Activated naive CD8-positive, alpha-beta T cell (primary cell): ENCODE measurements around the gene SPRR2G.
"Not testable (repeated sequence)": the region's sequence is repeated elsewhere in the genome, so short reads cannot be mapped to it uniquely, and the experiment has no call there.

ENCODE experiments used
- H3K27ac Mint-ChIP-seq: one replicate; pipeline ENCODE4 v1.8.0; 2021; ENCODE audit warnings: mixed read lengths
- H3K27me3 Mint-ChIP-seq: one replicate; pipeline ENCODE4 v1.8.0; 2021; ENCODE audit warnings: mixed read lengths
- H3K36me3 Mint-ChIP-seq: one replicate; pipeline ENCODE4 v1.8.0; 2021; ENCODE audit warnings: mixed read lengths
- H3K4me1 Mint-ChIP-seq: one replicate; pipeline ENCODE4 v1.8.0; 2021; ENCODE audit warnings: low read depth, mixed read lengths
- H3K4me3 Mint-ChIP-seq: one replicate; pipeline ENCODE4 v1.8.0; 2021; ENCODE audit warnings: mild to moderate bottlenecking, mixed read lengths
- H3K9me3 Mint-ChIP-seq: one replicate; pipeline ENCODE4 v1.8.0; 2021; ENCODE audit warnings: low read depth, mixed read lengths

SPRR2G gene

DNA sequence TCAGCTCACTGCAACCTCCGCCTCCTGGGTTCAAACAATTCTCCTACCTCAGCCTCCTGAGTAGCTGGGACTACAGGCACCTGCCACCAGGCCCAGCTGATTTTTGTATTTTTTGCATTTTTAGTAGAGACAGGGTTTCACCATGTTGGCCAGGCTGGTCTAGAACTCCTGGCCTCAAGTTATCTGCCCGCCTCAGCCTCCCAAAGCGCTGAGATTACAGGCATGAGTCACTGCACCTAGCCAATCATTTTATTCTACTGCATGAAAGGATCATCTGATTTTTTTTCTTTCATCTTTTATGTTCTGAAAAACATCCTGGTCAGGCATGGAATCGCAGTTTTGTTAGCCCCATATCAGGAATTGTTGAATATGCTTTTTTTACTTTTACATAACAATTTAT is 22.0 kb downstream of the SPRR2G start:
- not testable (repeated sequence) for H3K4me1 Mint-ChIP-seq, H3K36me3 Mint-ChIP-seq, H3K4me3 Mint-ChIP-seq, H3K9me3 Mint-ChIP-seq, H3K27ac Mint-ChIP-seq
- H3K27me3 Mint-ChIP-seq: peaks cover 15% of the 10 kb centered on the region

DNA sequence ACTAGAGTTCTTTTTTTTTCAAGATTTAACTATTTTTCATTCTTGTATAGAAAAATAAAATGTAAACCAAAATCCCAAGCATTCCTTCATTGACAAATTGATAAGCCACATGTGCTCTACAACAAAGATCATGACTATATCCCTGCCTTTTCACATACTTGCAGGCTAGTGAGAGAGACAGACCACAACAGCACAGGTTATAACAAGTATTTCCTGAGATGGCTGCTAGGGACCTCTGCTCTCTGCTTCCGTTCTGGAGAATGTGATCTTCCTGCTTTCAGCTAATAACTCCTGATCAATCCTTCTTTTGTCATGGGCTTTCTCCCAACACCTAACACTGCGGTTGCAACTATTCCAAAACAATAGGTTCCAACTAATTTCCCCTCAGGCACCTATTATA is 23.4 kb downstream of the SPRR2G start:
- no peaks in the 10 kb centered on the region for H3K36me3 Mint-ChIP-seq
- no peaks in the 10 kb centered on the region for H3K4me1 Mint-ChIP-seq
- no peak overlapping the region for H3K27ac Mint-ChIP-seq
- H3K27me3 Mint-ChIP-seq: peaks cover 12% of the 10 kb centered on the region
- H3K9me3 Mint-ChIP-seq: peaks cover 7% of the 10 kb centered on the region
- no peak overlapping the region for H3K4me3 Mint-ChIP-seq

DNA sequence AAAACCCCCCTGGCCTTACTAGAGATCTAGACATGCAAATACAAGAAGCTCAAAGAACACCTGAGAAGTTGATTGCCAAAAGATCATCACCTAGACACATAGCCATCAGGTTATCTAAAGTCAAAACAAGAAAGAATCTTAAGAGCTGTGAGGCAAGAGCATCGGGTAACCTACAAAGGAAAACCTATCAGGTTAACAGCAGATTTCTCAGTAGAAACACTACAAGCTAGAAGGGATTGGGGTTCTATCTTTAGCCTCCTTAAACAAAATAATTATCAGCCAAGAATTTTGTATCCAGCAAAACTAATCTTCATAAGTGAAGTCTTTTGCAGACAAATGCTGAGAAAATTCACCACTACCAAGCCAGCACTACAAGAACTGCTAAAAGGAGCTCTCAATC is 25.2 kb downstream of the SPRR2G start:
- Mint-ChIP-seq H3K27me3 (peaks cover 10% of the 10 kb centered on the region), H3K4me1 (no peaks in the 10 kb centered on the region), H3K36me3 (no peaks in the 10 kb centered on the region), H3K9me3 (peaks cover 7% of the 10 kb centered on the region), H3K4me3 (no peak overlapping the region), H3K27ac (no peak overlapping the region)

DNA sequence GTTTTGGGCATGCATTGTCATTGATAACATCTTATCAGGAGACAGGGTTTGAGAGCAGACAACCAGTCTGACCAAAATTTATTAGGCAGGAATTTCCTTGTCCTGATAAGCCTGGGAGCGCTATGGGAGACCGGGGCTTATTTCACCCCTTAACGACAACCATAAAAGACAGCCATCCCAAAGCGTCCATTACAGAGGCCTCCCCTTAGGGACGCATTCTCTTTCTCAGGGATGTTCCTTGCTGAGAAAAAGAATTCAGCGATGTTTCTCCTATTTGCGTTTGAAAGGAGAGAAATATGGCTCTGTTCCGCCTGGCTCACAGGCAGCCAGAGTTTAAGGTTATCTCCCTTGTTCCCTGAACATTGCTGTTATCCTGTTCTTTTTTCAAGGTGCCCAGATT is 26.9 kb downstream of the SPRR2G start:
- not testable (repeated sequence) for H3K4me1 Mint-ChIP-seq, H3K27ac Mint-ChIP-seq, H3K9me3 Mint-ChIP-seq, H3K36me3 Mint-ChIP-seq, H3K4me3 Mint-ChIP-seq, H3K27me3 Mint-ChIP-seq

DNA sequence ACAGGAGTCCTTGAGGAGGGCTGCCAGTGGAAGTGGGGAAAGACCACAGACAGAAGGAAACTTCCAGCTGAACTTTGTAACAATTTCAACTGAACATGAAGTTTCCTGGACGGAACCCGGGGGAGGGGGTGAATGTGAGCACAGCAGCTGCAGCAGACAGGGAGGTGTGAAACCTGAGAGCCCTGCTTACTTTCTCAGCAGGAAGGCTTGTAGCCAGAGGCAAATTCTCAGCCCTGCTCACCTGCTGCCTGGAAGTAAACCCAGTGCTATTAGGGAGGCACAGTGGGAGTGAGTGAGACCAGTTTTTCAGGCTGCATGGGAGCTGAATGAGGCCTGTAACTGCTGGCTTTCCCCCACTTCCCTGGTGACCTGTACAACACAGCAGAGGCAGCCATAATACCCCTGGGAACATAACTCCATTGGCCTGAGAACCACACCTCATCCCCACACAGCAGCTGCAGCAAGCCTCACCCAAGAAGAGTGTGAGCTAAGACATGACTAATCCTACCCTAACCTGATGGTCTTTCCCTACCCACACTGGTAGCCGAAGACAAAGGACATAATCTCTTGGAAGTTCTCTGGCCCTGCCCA is 27.8 kb downstream of the SPRR2G start:
- H3K36me3 Mint-ChIP-seq: no peaks in the 10 kb centered on the region
- H3K4me3 Mint-ChIP-seq: no peak overlapping the region
- peaks cover 8% of the 10 kb centered on the region for H3K27me3 Mint-ChIP-seq
- peaks cover 7% of the 10 kb centered on the region for H3K9me3 Mint-ChIP-seq
- H3K4me1 Mint-ChIP-seq: no peaks in the 10 kb centered on the region
- no peak overlapping the region for H3K27ac Mint-ChIP-seq

DNA sequence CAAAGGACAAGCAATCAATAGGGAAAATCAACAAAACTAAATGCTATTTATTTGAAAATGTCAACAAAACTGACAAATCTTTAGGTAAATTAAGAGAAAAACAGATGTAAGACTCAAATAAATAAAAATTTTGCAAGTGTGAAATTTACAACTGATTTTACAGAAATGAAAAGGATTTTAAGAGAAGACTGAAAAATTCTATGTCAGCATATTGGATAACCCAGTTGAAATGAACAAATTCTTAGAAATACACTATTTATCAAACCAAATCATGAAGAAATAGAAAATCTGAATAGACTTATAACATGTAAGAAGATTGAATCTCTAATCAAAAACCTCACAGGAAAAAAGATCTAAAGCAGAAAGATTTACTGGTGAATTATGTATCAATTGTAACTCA is 29.7 kb downstream of the SPRR2G start:
- Mint-ChIP-seq H3K4me3 (no peak overlapping the region), H3K4me1 (no peaks in the 10 kb centered on the region), H3K36me3 (no peaks in the 10 kb centered on the region), H3K27me3 (peaks cover 14% of the 10 kb centered on the region), H3K9me3 (peaks cover 7% of the 10 kb centered on the region), H3K27ac (no peak overlapping the region)

DNA sequence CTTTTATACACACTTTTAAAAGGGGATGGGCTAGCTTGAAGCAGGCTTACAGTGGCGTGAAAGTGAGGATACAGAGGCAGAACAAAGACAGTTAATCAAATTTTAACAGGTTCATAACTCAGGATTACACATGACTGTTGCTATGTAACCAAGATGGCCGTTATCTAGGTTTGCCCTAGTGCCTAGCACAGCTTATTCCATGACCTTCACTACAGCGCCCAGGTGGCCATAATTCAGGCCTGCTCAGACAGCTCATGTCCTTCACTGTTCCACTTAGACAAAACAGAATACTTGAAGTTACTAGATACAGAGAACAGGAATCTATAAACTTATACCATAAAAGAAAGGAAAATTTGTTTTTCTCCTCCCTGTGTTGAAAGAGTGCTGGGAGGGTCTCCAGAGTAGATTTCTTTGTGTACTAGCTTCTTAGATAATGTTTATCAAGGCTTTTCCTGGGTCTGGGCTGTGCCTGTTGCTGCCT is 31.2 kb downstream of the SPRR2G start:
- H3K27ac Mint-ChIP-seq: no peak overlapping the region
- peaks cover 11% of the 10 kb centered on the region for H3K27me3 Mint-ChIP-seq
- H3K4me3 Mint-ChIP-seq: no peak overlapping the region
- no peaks in the 10 kb centered on the region for H3K4me1 Mint-ChIP-seq
- no peaks in the 10 kb centered on the region for H3K36me3 Mint-ChIP-seq
- peaks cover 3% of the 10 kb centered on the region for H3K9me3 Mint-ChIP-seq

DNA sequence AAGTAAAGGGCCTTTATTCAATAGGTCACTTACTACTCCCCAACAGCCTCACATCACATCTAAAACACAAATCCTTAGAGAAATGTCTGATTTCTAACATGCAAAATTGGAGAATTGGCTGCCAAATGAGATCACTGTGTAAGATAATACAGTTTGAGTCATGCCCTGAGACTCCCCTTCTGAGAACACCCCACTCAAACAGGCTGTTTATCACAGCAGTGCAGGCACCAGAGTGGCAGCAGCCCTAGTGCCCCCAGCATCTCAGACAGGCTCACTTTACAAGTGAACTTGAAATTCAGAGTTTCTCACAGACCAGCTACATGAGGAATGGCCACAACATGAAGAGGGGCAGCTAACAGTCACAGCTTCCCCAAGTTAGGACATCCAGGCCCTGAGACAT is 35.4 kb downstream of the SPRR2G start:
- not testable (repeated sequence) for H3K4me3 Mint-ChIP-seq, H3K9me3 Mint-ChIP-seq, H3K4me1 Mint-ChIP-seq, H3K27ac Mint-ChIP-seq, H3K36me3 Mint-ChIP-seq
- peaks cover 11% of the 10 kb centered on the region for H3K27me3 Mint-ChIP-seq

DNA sequence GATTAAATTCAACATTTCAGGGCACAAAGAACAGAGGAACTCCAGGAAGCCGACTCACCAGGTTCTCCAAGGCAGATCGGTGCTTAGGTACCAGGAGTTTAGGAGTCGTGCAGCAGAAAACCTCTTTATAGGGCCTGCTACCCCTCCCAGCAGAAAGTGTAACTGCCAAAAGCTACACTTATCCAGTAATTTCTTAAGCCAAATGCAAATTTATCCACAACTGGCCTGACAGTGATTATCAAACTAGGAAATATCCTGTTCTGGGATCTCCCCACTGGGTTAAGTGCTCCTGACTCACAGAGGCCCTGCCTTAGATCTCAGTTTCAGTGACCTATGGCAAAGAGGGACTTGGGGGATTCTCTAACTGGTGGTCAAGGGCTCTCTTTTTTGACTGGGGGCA is 37.3 kb downstream of the SPRR2G start, which contains the start of gene SPRR2F:
TSS of gene SPRR2F (minus strand) at position 101 of the 400 bp plus-strand sequence. CDS start 783 bp downstream, outside the sequence.
- peaks cover 11% of the 10 kb centered on the region for H3K27me3 Mint-ChIP-seq
- no peaks in the 10 kb centered on the region for H3K9me3 Mint-ChIP-seq
- H3K4me1 Mint-ChIP-seq: no peaks in the 10 kb centered on the region
- H3K4me3 Mint-ChIP-seq: no peak within 1 kb of the TSS
- H3K27ac Mint-ChIP-seq: no peak within 1 kb of the TSS
- H3K36me3 Mint-ChIP-seq: no peaks in the 10 kb centered on the region

DNA sequence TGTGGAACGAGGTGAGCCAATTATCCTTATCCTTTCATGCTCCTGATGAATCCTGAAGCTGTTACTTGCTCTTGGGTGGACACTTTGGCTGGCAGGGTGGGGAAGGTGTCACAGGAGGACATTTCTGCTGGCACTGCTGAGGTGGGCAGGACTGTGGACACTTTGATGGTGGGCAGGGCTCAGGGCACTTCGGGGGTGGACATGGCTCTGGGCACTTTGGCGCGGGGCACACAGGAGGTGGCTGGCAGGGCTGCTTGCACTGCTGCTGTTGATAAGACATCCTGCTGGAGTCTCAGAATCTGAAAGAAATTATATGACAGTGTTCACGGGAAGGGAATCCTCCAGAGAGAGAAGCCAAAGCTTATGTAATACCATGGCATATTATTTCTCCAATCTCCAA is 38.2 kb downstream of the SPRR2G start:
- not testable (repeated sequence) for H3K9me3 Mint-ChIP-seq, H3K4me3 Mint-ChIP-seq, H3K36me3 Mint-ChIP-seq, H3K27ac Mint-ChIP-seq, H3K4me1 Mint-ChIP-seq, H3K27me3 Mint-ChIP-seq

DNA sequence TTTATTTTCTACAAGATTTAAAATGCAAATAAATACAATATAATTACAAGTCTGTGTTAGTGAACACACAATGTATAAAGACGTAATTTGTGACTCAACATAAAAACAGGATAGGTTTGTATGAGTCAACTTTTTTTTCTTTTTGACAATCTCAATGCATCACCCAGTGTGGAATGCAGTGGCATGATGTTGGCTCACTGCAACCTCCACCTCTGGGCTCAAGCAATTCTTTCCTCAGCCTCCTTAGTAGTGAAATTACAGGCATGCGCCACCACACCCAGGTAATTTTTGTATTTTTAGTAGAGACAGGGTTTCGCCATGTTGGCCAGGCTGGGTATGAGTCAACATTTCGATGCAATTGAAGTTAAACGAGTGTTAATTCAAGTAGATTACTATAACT is 50.4 kb downstream of the SPRR2G start:
- Mint-ChIP-seq H3K4me3 (no peak overlapping the region), H3K27ac (no peak overlapping the region), H3K36me3 (no peaks in the 10 kb centered on the region), H3K27me3 (peaks cover 16% of the 10 kb centered on the region), H3K4me1 (no peaks in the 10 kb centered on the region), H3K9me3 (peaks cover 7% of the 10 kb centered on the region)
